Activated naive CD4-positive, alpha-beta T cell treated with anti-CD3 and anti-CD28 coated beads, Interleukin-2, amount 50 U/mL, for 16 hours (primary cell): ENCODE measurements around the gene CEP57L1.

ENCODE experiments used
- DNase-seq: peaks from one replicate; pipeline ENCODE4 v3.0.0-alpha.2; 2020

The CEP57L1 gene

DNA sequence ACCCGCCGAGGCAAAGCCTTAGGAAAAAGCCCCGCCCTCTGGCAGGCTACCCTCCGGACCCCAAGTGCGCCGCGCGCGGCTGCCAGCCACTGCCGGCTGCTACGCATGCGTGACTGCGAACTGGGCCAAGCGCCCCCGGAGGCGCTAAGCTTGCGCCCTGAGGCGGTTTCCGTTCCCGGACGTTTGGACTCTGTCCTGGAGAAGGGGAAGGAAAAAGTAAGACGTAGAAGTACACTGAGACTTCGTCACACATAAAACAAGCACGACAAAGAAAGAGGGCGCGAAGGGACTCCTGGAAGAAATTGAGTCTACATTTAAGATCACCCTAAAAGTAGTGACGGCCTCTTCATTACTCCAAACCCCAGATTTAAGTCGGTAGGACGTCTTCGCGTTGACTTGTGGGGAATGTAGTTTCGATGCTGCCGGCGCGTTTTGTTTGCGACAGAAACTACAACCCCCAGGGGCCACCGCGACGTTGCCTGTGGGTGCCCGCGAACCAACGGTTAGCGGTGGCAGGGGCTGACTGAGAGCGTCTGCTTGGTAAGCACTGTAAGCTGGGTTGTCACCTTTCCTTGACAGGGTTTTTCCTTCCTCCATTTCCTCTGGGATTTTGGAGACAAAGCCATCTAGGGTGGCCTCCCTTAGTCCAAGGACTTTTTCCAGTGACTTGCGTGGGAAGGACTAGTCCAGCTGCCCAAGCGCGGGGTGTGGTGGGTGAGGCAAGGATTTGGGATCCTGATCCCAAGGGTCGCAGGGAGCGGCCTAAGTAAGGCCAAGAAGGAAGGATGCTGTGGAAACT lies at the start of gene CEP57L1:
TSS of gene CEP57L1 (plus strand) at position 472 of the 799 bp plus-strand sequence. CDS start 49,715 bp downstream, outside the sequence.
- peak; percentile 93 for DNase-seq

DNA sequence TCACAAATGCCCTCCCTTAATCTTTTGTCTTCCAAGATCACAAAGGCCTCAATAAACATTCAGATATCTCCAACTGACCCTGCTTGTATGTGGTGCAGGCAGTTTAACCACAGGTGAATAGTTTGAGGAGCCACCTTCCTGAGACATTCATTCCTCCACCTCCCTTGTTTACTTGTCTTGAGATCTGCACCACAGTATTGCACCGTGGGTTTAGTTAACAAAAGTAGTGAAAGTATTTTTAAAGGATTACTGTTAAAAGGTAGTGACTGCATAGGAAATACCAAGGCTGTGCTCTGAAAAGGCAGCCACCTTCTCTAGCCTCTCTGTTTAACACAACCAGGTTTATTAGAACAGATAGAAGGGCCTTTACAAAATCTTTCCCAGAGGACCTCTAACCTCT lies 47.1 kb upstream of the CEP57L1 start:
- DNase-seq, result no peak

DNA sequence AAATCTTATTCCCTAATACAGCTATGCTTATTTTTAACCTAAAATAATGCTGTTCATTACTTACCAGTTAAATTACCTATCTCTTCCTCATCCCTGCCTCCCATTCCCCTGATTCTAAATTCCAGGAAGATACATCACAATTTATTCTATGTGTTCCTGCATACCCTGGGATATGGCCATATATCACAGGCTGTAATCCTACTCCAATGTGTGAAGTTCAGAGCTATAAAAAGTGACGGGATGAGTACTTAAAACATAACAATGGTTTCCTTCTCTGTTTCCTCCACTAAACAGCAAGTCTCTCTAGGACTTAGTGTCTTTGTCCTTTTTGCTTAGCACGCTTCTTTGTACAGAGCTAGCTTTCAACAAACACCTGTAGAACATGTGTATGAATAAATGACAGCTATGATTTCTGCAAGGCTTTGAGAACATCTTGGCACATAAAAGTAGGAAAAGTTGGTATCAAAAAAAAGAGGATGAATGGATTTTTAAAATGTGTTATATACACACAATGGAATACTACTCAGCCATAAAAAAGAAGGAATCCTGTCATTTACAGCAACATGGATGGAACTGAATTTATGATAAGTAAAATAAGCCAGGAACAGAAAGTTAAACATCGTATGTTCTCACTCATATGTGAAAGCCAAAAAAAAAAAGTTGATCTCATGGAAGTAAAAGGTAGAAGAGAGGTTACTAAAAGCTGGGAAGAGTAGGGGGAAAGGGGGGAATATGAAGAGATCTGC lies 46.5 kb upstream of the CEP57L1 start:
- no peak for DNase-seq

DNA sequence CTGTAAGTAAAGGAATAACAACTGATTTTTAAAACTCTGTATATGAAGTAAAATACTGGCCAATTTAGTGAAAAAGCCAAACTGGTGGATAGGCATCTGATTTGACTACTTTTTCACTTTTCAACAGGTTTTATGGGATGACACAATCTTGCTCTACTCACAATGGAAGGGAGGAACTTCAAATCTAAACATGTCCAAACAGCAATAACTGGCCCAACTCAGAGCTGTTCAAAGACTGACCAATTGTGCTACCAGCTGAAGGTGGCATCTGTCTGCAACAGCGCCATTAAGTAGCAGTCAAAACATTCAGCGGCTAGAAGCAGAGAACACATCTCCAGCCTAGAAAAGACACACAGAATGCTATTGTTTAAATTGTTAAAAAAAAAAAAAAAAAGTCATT lies 45.3 kb upstream of the CEP57L1 start:
- DNase-seq, result no peak

DNA sequence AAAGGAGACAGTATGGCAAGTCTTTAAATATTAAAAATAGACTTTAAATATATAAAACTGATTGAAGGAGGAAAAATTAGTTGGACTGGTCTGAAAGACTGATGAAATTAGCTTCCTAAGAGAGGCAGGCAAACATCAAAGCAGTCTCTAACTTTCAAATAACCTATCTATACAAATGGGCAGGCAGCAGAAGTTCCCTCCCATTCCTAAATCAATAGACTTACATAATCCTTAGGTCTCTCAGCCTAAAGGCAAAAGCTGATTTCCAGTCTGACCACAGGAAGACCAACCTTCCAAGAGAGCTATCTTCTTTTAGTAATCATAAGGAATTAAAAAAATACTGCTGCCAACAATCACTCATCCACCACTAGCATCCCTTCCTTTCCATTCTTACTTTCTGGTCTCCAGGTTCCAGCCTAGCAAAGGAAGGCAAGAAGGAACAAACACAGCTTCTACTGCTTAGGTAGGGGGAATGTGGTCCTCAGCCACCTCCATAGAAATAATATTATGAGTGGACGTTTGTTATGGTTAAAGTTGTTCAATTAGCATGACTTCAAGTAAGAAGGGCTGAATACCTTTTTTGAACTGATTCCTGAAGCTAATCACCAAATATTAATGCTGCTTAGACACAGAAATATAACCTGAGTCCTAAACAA lies 44.7 kb upstream of the CEP57L1 start:
- DNase-seq, result no peak

DNA sequence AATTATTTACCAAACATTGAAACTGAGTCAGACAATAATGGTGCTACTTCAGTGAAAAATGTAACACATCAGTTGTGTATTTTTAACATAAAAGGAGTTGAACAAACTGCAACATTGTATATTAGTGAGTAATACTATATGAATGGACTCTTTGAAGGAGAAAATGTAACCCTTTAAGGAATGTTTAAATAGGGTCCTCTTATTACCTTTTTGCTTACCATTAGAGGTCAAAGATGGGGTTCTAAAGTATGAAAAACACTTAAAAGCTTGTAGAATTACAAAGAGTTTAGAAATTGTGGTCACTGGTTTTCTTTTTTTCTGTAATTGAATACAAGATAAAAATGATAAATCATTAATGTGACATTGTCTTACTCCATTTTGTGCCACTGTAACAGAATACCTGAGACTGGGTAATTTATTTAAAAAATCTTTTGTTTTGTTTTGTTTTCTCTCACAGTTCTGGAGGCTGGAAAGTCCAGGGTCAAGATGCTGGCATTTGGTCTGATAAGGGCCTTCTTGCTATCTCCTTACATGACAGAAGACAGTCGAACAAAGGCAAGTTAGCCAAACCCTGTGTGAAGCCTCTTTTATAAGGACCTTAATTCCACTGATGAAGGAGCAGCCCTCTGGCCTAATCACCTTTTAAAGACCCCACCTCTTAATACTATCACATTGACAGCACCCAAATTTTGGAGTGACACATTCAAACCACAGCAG lies 43.8 kb upstream of the CEP57L1 start:
- DNase-seq, result no peak

DNA sequence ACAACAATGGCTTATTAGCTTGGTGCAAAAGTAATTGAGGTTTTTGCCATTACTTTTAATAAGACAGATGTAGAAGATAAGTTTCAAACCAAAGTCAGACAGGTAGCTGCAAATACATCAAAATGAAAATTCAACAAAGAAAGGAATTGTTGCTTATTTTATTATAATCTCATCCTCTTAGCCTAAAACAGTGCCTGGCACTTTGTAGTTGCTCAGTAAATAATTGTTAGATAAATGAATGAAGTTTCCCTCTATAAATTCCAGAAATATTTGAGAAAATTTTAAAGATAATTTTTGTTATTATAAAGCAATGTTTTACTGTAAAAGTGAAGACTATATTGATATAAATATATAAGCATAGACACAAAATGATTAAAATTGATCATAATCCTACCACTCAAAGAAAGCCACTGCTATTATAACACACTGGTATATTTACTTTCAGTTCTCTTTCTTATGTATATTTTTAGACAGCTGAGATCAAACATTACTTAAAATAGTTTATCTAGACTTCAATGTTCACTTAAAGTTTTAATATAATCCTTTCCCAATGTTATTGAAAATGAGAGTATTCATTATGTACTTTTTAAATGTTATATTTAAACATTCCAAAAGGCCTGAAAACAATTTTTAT lies 43.2 kb upstream of the CEP57L1 start:
- DNase-seq, result no peak

DNA sequence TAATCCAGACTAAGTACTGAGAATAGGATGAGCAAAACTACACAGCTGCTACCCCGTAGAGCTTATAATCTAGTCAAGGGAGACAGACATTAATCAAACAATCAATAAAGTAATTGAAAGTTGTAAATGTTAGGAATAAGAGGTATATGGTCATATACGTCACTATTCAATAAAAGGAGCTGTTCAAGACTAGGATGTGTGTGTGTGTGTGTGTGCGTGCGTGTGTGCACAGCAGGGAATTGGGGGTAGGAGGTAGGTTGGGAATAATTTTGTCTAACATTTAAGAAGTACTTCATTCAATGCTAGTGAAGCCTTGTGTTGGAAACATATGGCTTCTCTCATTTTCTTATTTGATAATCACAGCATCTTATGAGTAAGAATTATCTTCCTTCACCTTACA lies 42.5 kb upstream of the CEP57L1 start:
- no peak for DNase-seq

DNA sequence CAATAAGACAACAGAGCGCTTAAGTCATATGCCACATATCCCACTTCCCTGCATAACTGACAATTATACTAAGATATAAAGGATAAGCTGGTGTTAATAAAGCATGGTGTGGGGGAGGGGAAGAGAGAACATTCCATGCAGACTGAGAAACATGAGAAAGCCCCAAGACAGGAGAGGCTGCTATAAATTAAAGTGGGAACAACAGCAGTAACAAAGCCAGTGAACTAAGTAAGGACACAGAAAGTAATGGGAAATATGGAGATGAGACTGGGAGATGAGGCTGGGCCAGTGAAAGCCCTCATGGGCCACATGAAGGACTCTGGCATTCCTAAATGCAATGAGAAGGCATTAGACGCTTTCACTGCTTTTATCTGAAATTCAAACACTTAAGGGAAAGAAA lies 42.0 kb upstream of the CEP57L1 start:
- DNase-seq, result no peak

DNA sequence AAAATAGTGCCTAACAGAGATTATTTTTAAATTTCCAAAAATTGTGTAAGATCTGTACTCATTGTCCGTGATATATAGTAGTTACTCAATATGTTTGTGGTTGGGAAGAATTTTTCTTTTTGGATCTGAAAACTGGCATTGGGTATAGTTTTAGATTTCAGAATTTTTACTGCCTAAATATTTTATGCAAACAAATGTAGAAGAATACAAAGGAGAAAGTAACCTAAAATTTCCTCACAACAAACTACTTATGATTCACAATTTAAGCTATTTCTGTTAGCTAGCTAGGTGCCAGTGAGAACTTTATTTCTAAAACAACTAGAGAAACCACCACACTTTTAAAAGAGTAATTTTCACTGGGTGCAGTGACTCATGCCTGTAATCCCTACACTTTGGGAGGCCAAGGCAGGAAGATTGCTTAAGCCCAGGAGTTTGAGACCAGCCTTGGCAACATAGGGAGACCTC lies 39.5 kb upstream of the CEP57L1 start:
- DNase-seq, result no peak

DNA sequence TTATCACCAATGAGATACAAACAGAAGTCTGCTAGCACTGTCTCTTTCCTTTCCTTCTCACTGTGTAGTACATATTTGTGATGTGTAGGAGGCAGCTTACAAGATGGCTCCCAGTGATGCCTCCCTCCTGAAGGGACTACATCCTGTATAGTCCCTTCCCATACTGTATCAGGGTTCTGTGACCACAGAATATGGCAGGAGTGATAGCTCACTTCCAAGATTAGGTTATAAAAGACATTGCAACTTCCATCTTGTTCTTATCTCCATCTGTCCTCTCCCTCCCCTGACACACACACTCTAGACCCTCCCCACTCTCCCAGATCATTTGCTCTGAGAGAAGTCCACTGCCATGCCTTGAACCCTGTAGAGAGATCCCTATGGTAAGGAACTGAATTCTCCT lies 38.6 kb upstream of the CEP57L1 start:
- DNase-seq, result no peak

DNA sequence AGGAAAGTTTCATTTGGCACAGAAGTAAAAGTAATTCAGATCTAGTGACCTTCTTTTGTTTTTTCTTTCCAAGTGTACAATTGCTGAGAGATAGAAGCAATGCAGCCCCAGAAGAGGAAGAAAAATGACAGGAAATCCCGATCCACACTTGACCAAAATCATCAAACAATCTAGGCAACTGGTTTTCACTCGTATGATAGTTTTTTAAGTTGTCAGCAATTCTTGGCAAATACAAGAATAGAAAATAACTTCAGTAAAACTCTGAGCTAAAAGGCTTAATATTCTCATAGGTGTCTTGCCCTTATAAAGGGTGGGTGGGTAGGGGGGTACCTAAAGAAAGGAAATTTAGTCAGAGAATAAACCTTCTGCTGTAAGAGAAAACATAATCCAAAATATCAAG lies 36.7 kb upstream of the CEP57L1 start:
- no peak for DNase-seq

DNA sequence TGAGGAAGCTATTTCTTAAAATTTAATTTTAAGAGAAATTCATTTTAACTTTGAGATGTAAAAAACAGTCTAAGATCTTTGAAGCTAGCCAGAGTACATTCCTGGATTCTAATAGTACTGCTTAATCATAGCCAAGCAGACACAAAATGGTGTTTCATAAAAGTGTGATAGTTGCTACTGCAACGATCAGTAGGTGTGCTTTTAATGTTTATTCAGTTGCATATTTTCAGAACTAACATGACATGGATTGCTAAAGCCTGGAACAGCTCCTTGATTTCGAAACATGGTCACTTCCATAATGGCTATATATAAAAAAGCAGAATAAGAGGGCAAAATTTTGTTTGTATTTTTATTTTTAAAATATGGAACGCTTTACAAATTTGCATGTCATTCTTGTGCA lies 36.2 kb upstream of the CEP57L1 start:
- DNase-seq, result no peak

DNA sequence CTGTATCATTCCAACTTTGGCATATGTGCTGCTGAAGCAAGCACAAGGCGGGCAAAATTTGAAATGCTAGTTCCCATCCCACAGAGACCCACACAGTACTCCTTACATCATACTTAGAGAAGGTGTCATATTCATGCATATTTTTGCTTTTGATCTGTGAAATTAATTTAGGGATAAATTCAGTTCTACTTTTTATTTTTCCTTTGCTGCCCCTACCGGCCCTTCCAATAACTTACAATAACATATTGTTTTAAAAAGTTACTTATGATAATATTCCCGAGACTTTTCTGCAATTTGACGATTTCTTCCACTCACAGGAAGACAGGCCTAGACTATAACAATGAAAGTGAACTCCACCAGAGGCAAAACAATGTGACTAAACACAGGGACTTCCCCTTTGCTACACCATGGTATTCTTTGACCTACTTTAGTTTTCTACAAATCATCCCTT lies 35.7 kb upstream of the CEP57L1 start:
- DNase-seq, result no peak

DNA sequence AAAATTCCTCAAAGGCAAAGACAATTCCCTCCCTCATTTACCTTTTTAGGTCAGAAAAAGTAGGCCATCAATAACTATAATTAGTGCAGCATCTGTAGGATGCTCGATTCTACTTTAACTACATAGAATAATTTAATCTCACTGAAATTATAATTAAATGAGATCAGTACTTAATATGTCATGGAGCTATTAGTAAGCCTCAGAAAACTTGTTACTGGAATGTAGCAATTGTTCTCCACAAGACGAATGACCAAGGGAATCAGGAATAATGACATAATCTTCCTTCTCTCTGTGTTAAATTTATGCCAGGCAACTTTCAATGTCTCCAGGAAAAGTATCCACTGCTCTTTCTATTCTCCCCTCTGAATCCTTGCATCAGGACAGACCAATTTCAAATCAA lies 34.7 kb upstream of the CEP57L1 start:
- no peak for DNase-seq

DNA sequence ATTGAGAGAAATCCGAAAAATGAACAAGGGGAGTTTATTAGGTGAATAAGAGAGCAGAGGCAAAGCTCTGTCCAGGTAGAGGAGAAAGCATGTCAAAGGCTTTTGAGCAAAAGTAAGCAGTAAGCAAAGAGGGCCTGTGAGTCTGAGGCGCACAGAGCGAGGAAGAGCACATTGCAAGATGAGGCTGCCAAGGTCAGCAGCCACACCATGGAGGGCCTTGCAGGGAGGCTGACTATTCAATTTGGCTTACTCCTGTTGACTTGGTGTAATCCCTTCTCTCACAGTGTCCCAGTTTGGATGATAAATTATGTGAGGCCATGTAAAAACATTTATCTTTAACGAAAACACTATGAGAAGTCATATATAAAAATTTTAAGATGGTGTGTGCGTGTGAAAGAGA lies 33.1 kb upstream of the CEP57L1 start:
- DNase-seq, result no peak

DNA sequence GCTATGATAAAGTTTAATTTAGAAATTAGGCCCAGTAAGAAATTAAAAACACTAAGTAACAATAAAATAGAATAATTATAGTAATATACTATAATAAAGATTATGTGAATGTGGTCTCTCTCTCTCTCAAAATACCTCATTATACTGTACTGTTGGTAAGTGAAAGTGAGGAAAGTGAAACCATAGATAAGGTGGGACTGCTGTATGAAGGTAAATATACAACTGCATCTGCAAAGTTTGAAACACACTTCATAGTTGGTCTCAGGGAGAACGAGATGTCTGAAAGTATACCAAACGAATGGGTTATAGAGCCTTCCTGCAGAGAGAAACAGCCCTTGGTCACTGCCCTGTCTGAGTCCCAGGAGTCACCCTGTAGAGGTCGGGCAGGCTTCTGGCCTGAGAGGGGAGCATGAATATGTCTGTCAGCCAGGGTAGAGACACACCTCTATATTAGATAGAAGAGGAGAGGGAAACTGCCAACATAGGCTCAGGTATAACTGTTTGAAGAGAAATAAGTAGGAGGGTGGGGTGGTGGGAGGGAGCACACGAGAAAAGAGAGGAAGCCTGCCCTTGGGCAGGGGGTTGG lies 32.4 kb upstream of the CEP57L1 start:
- DNase-seq, result no peak

DNA sequence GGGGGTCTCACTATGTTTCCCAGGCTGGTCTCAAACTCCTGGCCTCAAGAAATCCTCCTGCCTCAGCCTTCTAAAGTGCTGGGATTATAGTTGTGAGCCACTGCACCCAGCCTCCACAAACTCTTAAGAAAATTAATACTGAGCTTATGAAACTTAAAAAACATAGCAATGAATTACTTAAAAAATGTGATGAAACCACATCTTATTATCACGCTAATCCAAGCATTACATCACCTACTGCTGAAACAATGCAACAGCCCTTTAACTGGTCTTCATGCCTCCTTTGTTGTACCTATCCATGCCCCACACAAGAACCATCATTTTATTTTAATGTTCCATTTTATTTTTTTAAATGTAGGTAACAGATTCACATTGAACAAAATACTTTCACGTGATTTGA lies 25.6 kb upstream of the CEP57L1 start:
- DNase-seq, result no peak

DNA sequence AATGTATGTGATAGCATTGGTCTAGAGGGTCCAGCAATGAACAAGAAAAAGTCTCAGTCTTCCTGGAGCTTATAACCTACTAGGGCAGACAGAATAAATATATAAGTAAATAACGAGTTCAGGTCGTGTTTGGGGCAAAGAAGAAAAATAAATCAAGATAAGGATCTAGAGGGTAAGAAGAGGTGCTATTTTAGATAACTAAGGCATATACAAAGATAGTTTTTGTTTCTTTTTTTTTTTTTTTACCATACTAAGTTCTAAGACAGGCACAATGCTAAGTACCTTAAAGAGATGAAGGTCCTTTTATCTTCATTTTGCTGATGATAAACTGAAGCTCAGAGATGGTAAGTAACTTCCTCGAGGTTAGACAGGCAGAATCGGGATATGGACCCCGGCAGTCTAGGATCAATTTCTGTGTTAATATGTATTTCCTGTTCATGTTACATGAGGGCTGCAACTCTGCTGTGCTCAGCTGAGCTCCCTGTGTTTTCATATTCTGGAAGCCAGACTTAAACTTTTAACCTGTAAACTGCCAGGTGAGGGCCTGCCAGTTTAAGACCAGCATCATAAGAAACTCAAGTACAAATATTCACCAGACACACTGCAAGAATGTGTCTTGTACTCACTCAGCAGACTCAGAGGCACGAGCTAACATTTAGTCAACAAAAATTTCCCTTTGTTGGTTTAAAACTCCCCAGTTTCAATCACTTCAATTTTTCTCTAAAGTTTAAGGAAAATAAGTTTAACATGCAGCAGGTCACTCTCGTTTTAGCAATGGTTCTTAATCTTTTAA lies 24.0 kb upstream of the CEP57L1 start:
- no peak for DNase-seq

DNA sequence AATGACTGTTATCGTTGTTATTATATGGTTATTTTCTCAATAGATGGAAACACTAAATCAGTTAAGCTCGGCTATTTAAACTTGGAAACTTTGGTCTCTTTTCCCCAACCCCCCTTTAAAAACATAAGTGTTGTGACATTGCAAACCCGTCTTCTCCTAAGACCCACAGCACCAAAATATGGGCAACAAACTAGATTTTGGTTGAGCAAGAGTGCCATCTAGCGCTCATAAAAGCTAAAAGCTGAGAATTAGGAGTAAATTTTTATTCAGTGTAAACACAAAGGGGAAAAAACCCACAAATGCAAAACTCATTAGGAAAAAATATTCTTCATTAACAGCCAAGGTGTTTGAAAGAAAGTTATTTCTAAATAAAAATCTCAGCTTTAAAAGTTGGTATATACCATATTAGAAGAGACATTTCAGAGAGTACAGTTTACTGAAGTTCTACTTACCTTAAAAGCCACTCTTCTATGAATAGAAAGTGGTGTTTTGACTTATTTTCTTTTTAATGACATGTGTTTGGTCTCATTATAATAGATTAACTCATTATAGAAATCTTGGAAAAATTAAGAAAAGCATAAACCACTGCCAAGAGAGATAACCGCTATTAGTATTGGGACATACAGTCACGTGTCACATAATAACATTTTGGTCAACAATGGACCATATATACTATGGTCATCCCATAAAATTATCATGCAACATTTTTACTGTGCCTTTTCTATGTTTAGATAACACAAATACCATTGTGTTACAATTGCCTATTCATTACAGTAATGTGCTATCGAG lies 21.8 kb upstream of the CEP57L1 start:
- peak; percentile 22 for DNase-seq

DNA sequence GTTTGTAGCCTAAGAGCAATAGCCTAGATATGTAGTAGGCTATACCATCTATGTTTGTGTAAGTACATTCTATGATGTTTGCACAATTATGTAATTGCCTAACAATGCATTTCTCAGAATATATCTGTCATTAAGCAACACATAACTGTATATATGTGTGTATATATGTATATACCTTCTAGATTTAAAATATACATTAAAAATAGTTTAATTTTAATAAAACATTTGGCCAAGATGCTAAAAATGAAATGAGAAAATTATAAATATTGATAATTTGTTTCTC lies 21.2 kb upstream of the CEP57L1 start:
- DNase-seq, result no peak
